NCI-H82 treated with DMSO at 0.1 percent for 48 hours (cell line): ENCODE measurements around the gene VWA8.
"Not testable (repeated sequence)": the region's sequence is repeated elsewhere in the genome, so short reads cannot be mapped to it uniquely, and the experiment has no call there.

Experiments used
- DNase-seq: peaks from one replicate; lab custom pipeline; 2025; ENCODE audit not compliant: unreplicated experiment; lab: John Stamatoyannopoulos, UW

Gene VWA8

DNA sequence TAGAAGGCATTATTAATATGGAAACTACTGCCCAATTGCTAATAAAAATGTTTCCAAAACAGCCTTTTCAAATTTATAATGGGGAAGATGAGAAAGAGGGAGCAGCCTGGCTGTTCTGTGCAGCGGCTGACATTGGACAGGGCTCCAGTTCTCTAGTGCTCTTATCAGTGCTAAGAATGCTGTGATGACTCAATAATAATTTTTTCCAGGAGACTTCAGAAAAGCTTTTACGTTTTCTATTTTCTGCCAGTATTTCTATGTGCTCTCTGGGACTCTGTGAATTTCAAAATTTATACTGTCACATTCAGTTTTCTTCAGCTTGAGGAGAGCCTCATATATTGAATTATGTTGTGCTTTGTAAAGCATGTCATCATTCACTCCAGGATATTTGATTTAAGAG lies 209.6 kb downstream of the VWA8 start:
- DNase-seq, result no peak

DNA sequence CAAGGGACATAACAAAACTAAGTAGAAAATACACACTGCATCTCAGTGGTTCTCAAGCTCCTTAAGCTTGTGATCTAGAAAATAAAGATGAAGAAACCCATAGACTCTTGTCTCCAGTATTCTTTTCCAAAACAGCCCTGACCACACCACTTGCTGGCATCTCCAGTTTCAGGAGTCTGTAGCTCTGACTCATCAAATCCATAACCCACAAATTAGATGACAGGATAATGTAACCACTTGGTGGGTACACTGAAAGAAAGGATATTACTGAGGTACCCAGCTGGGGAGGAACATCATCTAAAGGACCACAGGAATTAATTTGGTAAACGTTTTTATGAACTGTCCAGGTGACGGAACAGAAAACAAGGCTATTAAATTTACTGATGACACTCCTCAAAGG lies 214.7 kb downstream of the VWA8 start:
- no peak for DNase-seq

DNA sequence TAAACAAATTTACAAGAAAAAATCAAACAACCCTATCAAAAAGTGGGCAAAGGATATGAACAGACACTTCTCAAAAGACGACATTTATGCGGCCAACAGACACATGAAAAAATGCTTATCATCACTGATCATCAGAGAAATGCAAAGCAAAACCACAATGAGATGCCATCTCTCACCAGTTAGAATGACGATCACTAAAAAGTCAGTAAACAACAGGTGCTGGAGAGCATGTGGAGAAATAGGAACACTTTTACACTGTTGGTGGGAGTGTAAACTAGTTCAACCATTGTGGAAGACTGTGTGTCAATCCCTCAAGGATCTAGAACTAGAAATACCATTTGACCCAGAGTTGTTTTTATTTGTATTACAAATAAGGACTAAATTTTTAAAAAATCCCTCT lies 215.4 kb downstream of the VWA8 start:
- DNase-seq, result not testable (repeated sequence)

DNA sequence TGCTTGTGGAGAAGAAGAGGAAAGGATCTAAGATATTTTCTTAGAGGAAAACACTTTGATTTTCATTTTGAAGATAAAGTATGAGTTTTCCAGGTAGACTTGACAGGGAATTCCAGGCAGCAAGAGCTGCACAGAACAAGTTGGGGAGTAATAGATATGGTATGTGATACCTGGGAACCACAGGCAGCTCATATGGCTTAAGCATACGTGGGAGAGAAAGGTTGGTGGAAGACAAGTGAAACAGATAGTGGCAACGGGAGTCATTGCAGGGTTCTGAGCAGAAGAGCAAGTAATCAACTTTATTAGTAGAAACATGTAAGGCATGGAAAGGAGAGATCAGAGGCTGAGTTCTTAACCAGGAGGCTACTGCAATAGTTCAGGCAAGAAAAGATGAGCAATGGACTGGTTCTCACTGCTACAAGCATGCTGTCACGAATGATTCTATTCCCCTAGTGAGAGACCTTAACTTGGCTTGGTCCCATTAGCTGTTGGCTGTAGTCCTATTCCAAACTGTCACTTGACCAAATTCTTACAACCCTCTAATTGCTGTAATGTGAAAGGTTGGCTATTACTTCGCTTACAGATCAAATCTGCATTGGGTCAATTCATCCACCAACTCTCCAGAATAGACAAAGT lies 217.9 kb downstream of the VWA8 start:
- no peak for DNase-seq

DNA sequence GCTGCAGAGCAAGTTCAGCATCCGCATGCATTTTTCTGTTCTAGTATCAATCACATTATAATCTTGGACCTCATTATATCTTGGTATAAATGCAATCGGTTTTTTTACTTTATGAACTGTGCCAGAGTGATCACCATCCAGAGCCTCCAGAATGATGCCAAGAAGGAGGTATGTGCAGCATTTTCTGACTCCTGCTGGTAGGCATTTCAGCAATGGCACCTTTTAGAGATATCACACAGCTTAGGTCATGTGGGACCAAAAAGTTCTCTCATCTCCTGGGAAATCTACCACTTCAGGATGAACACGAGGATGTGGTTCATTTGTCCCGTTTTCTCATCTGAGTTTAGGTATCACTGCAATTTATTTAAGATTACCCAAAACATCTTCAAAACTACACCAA lies 220.4 kb downstream of the VWA8 start:
- DNase-seq, result no peak

DNA sequence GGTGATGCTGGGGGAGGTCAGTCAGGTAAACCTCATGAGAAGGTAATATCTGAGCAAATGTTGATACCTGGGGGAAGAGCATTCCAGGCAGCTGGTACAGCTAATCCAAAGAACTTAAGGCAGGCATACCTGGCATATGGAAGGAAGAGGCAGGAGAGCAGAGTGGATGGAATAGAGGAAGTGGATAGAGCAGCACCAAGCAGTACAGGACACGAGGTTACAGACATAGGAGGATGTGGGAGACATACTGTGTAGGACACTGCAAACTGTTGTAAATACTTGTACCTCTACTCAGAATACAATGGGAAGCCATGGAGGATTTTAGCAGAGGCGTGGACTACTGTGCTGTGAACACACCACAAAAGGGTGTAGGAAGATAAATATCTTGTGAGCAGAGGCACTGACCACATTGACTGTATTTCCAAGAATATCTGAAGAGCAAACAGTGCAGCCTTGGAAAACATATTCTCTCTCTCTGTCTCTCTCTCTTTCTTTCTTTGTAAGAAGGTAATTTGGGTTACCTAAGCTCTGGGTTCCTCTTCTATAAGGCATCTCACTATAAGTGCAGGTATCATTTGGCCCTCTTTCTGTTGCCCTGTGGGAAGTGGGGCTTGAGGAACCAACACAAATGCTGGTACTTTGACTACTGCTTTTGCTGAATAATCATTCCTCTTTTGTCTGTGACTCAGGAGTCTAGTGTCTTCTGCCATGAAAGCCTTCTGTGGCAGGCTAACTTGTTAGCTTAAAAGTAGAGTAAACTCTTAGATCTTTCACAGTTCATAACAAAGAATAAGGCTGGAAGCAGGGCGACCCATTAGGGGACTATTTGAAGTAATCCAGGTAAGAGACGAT lies 238.0 kb downstream of the VWA8 start:
- no peak for DNase-seq

DNA sequence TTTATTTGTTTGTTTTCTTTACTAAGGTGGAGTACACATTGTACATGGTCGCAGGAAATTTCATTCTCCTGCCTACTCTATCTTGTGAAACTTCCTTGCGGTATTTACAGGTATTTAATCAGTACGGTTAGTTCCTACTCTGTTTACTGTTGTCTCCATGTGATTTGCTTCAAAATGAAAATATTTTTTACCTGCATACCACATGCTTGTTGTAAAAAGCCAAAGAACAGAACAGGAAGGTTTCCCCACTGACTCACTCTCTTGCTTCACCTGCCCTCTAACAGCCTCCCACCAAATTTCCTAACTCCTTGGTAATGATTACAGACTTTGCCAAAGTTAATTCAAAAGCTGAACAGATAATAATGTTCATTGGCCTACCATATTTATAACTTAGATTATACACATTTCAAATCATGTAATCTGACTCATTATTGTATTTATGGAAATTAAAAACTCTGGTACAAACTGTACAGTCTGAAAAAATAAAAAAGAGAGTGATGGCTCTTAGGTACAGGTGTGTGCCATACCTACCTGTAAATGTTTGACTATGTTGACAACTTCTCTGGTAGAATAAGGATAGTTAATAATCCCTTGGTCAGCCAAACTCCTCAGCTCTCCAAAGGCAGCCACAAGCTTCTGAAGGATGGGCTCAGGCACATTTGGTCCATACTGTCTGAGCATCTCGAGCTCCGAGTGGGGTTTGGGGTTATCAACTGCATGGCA lies 239.9 kb downstream of the VWA8 start:
- DNase-seq, result no peak

DNA sequence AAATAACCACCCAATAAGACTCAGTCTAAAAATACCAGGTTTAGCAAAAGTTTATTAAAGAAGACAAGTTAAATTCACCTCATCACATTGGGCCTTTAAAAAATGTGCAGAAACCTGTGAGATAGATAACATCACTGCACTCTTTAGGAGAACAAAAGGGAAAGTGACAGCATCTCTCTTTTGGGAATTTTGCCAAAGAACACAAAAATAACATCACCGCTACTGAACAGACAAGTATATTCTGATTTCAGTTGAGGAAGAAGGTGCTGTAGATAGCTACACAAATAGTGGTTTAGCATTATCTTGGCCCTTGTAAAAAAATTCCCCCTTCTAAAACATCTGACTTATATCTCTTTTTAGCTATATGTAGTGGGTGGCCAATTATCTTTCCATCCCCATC lies 244.7 kb downstream of the VWA8 start:
- no peak for DNase-seq

DNA sequence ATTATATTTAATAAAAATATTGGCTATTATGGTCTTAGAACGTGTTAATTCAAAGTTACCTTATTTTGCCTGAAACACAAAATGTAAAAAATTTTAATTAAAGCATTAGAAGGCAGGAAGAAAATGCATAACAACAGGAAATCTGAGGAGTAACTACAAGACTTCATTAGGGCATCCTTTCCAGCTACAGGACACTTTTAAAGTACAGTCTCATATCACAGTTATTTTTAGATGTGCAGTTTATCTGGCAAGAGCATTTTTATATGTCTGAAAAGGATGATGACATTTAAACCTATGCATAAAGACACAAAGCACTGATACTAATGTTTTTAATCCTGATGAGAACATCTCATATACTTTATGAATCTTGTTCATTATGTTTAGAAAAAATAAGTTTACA lies 247.5 kb downstream of the VWA8 start:
- no peak for DNase-seq

DNA sequence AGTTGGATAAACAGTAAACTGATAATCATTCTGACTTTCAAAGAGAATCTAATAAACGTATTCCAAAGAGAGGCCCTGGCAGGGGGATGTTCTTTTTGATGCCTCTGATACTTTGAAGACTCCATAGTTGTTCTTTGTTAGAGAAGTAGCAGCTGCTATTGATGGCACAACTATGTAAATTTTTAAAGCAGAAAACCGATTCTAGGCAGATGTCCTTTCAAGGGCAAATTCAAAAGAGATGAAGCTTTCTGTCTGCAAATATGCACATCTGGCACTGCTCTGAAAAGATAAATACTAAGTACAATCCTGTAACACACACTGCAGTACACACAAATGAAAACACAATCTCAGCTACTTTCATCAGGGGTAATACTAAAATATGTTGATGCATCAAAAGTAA lies 250.1 kb downstream of the VWA8 start:
- DNase-seq, result no peak

DNA sequence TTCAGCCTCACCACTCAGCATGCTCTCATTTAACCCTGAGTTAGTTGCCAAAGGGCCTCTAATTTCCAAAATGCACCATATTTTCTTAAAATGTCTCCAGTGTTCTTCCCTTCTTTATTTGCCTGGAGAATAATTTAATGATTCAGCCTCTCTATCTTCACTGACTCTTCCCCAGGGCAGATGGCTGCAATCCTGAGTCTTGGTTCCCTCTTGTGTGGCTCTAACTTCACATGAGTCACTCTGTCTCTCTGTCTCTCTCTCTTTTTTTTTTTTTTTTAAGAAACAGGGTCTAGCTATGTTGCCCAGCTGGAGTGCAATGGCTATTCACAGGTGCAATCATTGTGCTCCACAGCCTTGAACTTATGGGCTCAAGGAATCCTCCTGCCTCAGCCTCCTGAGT lies 251.4 kb downstream of the VWA8 start:
- DNase-seq, result no peak

DNA sequence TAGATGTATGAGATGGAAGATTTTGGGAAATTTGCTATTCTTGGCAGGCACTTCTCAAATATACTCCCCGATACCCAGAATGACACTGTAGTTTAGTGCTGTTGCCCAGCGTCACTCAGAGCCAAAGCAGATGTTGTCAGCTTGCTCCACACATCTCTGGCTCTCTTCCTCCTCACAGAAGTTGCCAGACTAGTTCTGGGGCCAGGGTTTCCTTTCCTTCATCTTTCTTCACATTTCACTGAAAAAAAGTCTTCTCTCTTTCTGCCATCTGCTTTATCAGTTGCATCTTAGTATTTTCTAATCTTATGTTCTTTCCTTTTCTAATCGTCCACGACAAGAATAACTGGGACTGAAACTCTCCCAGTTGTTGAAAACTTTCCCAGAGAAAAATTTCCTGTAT lies 252.2 kb downstream of the VWA8 start:
- no peak for DNase-seq

DNA sequence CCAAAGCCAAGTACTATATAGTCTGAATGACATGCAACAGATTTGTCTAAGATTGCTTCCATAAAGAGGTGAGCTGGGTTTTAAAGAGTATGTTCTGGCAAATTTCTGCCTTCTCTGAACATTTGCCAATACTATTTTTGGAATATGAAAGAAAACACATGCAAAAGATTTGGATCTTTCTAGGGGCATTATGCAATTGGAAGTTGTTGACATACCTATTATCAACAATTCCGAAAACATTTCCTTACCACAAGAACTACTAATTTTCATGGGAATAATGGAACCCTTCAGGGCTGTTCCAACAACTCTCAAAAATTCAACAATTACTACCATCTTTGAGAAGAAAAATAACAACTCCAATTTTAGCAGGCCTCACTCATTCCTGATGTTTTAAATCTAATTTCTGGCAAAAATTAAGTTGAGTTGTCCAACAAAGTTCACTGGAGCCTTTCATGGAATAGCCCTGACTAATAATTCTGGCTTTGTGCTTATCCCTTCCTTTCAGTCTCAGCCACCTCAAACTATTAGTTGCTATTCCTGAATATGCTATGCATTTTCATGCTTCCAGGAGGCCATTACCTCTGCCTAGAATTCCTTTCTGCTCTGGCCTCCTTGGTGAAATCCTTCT lies 253.6 kb downstream of the VWA8 start:
- DNase-seq, result no peak

DNA sequence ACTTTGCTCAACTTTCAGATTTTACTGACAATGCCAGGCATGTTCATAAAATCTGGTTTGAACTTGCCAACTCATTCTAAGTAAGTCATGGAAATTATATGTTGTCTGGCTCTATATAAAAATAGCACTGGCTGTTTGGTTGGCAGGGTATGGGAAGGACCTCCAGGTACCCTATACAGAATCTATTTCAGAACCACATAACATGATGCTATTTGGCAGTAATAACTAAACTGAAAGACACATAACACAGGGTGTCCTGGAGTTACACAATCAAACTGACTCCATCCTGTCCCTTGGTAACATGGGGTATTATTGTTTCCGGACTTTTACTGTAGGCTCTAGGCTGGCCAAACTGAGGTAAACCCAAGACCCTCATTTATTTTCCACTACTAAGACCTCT lies 254.8 kb downstream of the VWA8 start:
- no peak for DNase-seq

DNA sequence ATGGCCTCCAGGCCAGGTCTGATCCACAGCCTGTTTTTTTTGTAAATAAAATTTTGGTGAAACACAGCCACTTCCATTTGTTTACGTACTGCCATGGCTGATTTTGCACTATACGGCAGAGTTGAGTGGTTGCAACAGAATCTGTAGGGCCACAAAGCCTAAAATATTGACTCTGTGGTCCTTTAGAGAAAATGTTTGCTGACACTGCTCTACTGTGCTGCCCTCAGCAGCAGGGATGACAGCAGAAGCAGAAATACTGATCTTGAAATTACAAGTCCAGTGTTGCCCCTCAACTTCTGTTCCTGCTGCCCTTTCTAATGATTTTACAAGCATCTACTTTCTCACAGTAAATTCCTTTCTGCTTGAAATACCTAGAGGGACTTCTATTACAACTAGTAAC lies 258.4 kb downstream of the VWA8 start:
- DNase-seq, result no peak

DNA sequence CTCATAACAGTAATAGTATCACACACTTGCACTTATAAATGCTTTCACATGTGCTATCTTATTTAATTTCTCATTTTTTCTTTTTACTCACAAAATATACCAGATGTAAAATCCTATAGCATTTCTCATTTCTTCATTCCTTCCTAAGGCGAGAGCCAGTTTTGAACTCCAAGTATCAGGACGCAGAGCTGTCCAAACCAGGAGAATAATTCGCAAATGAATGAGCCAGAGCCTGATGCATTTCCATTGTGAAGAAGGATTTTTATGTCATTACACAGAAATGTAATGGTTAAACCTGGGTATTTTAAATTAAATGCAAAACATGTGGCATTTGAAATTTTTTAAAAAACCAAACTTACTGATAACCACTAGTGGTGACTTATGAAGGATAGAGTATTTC lies 259.2 kb downstream of the VWA8 start:
- DNase-seq, result no peak

DNA sequence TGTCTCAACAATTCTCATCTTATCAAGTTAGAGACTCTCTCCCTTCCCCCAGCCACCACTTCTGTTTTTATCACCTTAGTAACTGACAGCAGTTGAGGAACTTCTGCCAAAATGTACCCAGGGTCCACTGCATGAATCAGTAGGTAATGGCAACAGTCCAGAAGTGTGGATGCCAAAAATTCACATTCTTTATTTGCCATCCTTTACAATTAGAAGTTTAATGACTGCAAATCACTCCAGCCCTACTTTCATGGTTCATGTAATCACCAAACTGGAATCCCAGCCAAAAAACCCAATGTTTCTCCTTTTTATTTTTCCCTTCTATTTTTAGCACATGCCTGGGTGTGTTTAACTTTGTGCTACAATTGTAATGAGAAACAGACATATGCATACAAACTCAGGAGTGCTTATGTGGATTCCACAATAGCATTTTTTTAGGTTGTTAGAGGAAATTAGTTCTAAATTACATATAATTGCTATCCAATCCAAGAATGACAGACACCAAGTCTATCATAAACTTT lies 260.1 kb downstream of the VWA8 start:
- no peak for DNase-seq

DNA sequence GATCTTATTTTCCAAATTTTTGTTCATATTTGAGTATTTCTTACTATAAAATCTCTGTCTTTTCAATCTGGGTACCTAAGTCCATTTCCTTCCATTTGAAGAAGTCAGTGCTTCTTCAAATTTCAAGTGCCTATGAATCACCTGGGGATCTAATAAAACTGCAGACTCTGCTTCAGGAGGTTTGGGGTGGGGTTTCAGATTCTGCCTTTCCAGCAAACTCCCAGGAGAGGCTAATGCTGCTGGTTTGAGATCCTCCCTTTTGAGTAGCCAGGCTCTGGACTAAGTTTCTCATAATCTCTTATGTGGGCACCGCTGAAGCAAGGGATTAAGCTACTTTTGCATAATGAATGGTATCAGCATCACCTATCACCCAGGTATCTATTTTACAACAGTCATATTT lies 261.1 kb downstream of the VWA8 start:
- no peak for DNase-seq

DNA sequence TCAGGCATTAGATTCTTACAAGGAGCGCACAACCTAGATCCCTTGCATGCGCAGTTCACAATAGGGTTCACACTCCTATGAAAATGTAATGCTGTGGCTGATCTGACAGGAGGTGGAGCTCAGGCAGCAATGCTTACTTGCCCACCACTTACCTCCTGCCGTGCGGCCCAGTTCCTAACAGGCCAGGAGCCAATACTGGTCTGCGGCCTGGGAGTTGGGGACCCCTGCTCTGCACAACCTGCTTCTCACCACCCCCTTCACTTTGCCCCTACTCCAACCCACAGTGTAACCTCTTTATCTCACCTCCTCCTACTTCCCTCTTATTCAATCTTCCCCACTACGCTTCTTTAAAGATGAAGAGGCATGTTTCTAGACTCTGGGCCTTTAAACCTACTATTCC lies 263.3 kb downstream of the VWA8 start:
- DNase-seq, result no peak

DNA sequence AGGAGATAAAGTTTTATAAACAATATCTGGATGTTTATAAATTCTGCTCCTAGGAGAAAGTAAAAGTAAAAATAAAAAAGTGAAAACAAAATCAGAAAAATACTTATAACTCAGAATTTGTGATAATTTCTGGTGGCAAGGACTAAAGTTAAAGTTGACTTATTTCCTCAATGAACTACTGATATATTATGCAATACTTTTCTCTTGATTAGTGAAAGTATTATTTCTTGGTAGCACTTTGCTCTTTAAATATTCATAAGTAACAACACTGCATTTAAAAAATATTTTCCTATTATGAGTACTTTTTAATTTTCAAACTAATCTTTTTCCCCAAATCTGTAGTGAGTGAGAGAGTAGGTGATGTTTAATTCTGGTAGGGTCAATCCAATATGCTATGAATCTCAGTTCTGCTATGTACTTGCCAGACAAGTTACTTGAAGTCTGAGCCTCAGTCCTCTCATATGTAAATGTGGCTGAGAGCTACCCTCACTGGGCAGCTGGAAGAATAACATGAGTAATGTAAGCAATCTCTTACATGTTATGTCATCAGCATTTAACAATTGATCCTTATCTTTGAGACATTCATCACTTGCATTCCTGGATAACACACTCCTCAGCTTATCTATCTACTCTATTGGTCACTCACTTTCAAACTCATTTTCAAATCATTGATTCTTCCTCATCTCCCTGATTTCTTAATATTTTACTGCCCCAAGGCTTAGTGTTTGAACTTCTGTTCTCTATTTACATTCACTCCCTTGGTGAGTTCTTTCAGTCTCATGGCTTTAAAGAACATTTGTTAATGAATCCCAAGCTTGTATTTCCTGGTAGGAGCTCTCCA lies 264.5 kb downstream of the VWA8 start:
- DNase-seq, result no peak
